ENCODE results near the gene KRT86. TPM values are rescaled to one million over a fixed set of nuclear protein-coding genes. Genes with fewer than 3 reads are reported as not detected.
"Not testable (repeated sequence)": the region's sequence is repeated elsewhere in the genome, so short reads cannot be mapped to it uniquely, and the experiment has no call there.

KRT86 gene
- polyA plus RNA-seq, 4 donors = 0.09 TPM; not detected in 3

DNA sequence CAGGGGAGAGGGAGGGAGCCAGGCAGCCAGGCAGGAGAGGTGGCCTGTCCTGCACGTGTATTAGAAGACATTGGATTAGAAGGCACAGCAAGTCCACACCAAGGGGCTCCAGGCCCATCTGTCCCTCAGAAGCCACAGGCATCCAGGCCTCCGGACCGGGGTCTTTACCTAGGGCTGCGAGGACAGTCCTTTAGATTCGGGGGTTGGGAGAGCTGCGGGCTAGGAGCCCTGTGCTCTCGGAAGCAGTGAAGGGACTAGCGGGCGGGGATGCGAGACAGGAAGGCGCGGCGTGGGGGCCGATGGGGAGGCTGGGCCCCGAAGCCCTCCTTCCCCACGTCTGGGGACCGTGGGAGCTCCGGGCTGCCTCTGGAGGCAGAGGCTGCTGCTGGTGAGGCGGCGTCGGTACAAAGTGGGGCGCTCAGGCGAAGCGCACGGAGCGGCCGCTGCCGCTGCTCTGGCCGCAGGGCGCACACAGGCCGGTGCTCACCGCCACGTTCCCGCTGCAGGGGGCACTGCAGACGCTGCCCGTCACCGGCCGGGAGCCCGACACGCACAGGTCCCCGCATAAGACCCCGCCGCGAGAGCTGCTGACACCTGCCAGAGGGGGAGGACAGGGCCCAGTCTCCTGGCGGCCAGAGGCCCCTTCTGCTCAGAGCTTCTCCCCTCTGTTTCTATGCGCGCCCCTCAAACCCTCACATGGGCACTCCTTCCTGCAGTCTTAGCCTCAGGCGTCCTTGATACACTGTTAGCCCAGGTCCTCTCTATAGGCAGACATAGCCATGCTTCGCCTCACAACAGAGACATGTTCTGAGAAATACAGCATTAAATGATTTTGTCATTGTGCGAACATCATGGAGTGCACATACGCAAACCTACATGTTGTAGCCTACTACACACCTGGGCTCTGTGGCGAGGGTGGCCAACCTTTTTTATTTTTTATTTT, 24.1 kb upstream of the KRT86 start:
- no peak for DNase-seq (ENCODE audit: low read depth in 4 of 4, low spot score in 3 of 4)

DNA sequence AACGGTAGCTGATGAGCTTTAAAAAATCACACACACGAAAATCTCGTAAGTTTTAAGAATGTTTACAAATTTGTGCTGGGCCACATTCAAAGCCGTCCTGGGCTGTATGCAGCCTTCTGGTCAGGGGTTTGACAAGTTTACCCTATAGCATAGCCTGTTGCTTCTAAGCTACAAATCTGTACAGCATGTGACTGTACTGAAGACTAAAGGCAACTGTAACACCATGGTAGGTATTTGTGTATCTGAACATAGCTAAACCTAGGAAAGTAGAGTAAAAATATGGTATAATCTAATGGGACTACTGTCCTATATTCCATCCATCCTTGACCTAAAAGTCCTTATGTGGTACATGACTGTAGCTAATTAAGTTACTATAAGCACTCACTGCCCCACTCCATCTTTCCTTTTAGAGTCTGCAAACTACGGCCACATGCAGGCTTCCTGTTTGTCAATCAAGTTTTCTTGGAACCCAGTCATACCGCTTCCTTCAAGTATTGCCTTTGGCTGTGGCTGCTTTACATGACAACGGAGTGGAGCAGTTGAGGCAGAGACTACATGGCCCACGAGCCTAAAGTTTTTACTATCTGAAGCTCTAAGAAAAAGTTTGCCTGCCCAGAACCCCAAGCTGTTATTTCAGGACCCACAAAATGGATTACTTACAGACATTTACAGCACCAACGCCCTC, 22.9 kb upstream of the KRT86 start:
- no peak for DNase-seq (ENCODE audit: low read depth in 4 of 4, low spot score in 3 of 4)

DNA sequence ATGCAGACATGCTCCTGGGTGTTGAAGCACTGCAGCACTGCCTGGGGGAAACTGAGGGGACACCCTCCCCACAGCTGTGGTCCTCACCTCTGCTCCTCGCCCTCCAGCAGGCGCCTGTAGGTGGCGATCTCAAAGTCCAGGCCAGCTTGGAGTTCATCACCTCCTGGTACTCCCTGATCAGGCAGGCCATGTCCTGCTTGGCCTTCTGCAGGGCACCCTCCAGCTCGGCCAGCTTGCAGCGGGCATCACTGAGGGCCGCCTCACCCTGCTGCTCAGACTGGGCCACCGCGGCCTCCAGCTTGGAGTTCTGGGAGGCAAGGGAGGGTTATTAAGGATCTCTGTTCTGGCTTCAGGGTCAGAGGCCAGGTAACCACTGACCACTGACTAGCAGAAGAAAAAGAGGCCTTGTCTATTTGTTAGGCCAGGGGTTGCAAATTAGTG, 22.2 kb upstream of the KRT86 start:
- not testable (repeated sequence) for DNase-seq (ENCODE audit: low read depth in 4 of 4, low spot score in 3 of 4)

DNA sequence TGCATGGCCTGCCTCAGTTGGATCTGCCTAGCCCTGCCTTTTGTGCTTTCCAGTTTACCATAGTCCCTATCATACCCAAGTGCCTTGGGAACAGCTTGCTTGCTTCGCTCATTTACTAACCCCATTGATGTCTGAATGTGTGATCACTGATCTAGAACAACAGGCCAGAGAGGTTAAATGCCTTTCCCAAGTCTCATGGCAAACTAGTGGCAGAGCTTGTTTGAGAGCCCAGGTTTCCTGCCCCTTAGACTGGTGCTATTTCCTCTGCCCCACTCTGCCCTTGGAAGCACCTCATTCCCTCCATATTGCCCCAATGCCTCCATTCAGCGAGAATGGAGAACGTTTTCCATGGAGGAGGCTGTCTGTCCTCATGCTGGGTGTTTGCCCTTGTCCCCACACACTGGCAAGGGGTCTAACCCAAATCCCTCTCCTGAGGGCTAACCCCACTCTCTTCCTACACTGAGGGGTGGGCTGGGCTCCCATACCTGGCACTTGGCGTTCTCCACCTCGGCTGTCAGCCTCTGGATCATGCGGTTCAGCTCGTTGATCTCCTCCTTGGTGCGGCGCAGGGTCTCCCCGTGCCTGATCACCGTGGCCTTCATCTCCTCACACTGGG, 21.6 kb upstream of the KRT86 start:
- DNase-seq (ENCODE audit: low read depth in 4 of 4, low spot score in 3 of 4) = no peak

DNA sequence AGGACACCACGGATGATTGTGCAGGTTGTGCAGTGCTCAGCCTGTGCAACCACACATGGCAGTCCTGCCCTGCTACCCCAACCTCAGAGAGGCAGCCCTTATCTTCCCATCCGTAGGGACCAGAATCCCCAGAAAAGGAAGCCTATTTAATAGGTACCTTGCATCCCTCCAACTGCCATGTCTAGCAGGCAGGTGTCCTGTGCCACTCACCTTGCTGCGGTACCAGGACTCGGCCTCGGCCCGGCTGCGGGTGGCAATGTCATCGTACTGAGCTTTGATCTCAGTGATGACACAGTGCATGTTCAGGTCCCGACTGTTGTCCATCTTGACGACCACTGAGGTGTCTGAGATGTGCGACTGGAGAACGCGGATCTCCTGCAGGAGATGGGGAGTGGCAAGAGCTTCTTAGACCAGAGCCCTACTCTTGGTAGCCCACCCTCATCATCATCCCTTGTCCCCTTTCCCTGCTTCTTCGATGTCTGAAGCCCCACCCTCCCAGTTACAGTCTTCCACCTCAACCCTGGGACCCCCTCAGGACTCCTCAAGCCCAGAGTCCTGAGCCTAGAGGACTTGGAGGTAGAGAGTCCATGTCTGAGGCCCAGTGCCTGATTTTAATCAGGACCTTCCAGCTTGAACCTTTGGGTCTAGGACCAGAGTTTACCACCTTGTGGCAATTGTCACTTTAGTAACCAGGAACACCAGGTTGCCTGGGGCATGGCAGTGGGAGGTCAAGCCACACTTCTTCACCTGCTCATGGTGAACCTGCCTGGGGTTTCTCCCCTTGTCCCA, 20.9 kb upstream of the KRT86 start:
- DNase-seq (ENCODE audit: low read depth in 4 of 4, low spot score in 3 of 4) = no peak

DNA sequence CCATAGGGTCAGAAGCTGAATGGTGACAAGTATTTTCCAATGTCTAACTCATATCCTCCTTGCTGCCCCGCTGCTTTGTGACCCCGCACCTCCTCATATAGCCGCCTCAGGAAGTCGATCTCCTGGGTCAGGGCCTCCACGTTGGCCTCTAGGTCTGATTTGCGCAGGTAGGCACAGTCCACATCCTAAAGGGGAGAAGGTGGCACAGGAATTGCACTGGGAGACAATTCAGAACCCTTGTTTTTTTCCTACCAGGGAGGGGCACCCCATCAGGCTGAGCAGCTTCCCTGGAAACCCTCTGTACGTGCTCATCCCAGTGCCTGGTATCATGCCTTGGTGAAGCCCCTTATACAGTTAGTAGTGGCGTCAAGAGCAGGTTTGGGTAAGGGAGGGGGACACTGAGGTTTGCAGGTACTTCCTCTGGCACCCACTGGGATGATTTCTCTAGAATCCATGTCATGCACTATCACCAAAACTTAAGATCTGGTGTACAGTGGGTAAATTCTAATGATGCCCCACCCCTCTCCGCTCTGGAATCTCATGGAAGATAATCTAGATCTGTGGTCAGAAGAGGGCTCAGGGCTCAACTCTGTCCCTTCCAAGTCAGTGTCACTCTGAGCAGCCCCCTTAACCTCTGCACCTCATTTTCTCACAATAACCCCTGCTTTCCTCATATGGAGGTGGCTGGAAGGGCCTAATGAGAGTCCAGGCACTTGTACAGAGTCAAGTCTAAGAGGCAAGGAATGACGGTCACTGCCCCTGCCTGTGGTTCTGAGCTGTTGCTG, 20.1 kb upstream of the KRT86 start:
- no peak for DNase-seq (ENCODE audit: low read depth in 4 of 4, low spot score in 3 of 4)

DNA sequence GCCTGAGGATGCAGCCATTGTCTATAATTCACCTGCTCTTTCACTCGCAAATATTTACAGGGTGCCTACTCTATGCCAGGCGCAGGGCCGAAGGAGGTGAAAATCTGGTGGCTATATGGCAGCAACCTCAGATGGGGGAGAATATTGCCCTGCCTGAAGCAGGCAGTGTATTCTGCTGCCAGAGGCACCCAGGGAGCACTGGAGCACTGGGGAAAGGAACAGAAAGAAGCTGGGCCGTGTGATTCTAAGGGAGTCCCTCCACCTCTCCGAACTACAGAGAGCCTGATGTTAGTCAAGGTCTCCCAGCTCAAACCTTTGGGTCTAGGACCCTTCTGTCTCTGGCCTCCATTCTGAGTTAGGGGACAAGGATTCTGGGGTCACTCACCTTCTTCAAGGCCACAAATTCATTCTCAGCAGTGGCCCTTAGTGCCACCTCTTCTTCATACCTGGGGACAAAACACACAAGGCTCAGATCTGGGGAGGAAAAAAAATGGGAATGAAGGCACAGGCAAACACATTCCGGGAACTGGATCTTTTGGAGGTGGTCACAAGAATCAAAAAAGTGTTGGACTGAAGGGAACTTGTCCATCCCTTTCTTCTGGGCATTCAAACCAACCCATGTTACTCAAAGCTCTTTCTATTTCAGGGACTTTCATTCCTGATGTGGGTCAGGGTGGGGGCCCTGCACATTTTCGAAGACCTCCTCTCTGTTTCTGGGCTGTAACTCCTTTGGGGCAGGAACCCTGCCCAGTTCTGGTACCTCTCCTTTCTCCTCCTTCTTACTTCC, 19.3 kb upstream of the KRT86 start:
- no peak for DNase-seq (ENCODE audit: low read depth in 4 of 4, low spot score in 3 of 4)

DNA sequence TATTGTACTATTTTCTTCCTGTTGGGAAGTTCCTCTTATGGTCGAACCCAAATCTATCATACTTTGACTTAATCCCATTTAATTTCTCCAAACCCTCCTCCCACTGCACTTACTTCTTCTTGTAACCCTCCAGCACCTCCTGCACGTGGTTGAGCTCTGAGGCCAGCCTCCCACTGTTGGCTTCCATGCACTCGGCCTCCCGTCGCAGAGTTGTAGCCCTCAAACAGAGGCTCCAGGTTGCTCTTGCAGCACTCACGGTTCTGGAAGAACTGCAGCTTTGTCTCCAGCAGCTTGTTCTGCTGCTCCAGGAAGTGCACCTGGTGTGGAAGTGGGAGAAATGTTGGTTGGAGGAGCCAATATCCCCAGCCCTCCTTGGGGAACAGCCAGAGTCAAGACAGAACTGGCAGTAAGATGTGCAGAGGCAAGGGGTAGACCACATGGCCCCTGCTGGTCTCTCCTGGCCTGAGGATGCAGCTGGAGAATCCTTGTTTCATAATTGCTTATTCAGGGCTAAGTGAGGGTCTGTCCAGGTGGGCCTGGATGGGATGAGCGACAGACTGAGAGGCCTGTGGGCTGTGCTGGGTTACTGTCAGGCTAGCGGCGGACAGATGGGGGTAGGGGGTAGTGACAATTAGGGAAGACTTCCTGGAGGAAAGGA, 18.4 kb upstream of the KRT86 start:
- no peak for DNase-seq (ENCODE audit: low read depth in 4 of 4, low spot score in 3 of 4)

DNA sequence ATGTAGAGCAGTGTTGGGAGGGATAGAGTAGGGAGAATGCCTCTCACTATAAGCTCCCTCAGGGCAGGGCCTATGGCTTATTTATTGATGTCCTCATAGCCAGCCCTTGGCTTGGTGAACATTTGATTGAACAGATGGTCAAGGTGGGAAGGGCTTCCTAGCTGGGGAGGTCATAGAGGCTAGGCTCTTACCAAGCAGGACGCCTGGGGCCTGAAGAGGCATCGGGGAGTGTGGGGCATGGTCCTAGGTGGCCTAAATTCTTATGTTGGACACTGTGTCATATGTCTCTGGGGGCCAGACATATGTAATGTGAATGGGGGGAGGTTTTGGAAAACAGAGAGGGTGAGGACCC, 17.9 kb upstream of the KRT86 start:
- DNase-seq (ENCODE audit: low read depth in 4 of 4, low spot score in 3 of 4) = no peak

DNA sequence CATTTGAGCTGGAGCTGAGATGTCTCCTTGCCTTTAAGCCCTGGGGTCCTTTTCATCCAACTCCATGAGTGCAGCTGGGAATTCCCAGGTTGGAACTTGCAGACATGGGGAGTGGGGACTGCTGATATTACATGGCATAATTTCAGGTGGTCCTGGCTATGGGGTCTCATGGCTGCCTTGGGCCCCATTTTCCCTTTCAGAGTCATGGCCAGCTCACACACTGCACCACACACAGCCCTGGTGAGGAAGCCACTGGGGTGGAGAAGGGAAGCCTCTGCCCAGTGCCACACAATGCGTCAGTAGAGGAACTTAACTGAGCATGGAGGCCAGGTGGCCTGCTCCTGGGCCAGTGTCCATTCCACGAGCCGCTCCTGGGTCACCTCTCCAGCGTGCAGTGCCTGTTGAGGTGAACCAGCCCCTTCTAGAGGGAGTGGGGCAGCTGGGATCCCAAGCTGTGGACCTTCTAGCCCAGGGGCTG, 17.3 kb upstream of the KRT86 start:
- DNase-seq (ENCODE audit: low read depth in 4 of 4, low spot score in 3 of 4) = no peak

DNA sequence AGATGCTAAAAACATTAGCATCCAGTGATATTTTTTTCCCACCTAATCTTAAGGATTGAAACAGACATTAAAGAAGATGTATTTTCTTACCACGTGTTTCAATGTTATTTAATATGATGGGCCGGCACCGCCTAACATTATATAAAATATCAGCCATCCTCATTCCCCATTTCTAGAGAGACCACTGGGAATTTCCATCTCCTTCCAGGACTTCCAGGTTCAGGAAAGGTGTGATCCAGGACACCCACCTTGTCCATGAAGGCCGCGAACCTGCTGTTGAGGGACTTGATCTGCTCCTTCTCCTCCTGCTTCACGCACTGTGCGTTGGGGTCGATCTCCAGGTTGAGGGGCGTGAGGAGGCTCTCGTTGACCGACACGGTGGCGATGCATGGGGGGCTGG, 16.5 kb upstream of the KRT86 start:
- not testable (repeated sequence) for DNase-seq (ENCODE audit: low read depth in 4 of 4, low spot score in 3 of 4)

DNA sequence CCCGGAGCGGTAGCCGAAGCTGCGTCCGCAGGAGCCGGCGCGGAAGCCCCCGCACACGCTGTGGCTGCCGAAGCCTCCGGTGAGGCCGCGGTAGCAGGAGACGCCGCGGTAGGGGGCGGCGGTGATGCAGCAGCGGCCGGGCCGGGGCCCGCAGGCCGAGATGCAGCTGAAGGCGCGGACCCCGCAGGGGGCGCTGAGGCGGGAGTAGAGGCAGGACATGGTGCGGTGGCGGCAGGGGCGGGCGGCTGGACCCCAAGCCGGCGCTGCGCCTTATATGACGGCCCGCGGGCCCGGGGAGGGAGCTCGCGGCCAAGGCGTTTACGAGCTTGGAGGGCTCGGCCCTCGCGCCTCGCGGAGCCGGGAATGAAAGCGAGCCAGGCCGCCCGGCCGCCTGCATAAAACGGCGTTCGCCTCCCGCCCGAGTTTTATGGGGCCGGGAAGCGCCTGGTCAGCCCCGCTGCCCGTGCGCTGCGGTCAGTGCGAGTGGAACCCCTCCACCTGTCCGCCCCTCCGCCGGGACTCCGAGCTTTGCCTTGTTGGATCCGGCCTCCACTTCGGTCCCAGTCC, 16.0 kb upstream of the KRT86 start:
- no peak for DNase-seq (ENCODE audit: low read depth in 4 of 4, low spot score in 3 of 4)

DNA sequence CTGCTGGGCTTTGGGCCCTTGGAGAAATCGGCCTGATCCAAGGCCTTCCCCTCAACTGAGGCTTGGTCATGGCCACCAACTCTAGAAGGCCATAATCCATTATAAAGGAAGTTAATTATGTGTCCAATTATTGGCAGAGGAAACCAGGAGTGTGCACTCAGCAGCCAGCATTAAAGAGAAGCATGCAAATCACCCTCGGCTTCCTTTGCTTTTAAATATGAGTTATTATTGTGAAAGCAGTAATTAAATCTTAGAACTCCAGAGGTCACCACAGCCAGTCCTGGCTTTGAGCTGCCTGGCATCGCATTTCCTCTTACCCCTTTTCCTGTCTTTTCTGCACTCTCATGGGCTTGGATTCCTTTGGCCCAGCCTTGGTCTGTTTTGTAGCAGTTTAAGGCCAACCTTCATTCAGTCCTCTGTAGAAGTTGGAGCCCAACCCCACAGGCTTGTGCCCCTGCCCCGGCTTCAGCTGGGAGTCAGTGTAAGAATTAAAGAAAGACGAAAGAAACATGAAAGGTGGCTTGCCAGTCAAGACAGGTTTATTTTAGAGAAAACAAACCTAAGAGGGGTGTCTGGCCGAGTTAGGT, 14.7 kb upstream of the KRT86 start:
- no peak for DNase-seq (ENCODE audit: low read depth in 4 of 4, low spot score in 3 of 4)

DNA sequence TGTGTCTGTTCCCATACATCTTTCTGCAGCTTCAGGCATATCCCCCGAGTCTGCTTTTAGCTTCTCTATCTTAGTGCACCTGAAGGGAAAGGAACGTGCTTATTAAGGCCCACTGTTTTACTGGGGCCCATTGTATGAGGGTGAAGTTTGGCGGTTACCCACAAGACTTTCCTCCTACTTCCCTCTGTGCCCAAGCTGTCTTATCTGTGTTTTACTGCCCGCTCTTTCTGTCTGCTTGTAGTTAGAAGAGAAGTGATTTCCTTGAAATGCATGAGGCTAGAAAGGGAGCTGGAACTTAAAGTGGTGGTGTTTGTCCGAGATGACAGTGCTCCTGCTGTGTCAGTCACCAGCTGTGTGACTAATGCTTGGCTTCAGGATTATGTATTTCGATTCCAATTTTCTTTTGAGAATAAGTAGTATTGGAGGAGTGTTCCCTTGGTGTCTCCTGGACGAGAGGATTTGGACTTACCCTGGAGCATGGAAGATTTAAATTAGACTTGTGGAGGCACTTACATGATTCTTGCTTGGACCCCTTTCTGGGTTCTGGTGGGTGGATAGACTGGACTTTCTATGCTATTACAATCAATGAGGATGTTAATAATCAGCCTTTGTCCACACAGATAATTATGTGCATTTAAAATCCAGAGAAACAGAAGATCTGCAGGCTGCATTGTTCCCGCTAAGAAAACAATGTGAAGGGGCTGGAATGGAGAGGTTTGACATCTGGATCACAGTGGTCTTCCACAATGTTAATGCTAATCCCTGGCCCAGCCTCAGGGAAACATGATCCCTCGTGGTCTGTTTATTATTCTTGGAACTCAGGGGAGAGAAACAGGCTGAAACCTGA, 13.9 kb upstream of the KRT86 start:
- no peak for DNase-seq (ENCODE audit: low read depth in 4 of 4, low spot score in 3 of 4)

DNA sequence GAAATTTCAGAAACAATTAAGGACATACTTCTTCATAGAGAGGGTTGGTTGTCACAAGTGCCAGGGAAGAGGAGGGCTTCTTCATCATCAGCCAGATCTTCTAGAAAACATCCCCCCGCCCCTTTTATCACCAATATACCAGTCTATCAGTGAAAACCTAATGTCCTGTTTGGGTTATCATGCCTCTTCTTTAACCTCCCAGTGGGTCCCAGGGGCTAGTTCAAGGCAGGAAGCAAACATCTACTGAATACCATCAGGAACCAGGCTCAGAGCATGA, 13.3 kb upstream of the KRT86 start:
- no peak for DNase-seq (ENCODE audit: low read depth in 4 of 4, low spot score in 3 of 4)

DNA sequence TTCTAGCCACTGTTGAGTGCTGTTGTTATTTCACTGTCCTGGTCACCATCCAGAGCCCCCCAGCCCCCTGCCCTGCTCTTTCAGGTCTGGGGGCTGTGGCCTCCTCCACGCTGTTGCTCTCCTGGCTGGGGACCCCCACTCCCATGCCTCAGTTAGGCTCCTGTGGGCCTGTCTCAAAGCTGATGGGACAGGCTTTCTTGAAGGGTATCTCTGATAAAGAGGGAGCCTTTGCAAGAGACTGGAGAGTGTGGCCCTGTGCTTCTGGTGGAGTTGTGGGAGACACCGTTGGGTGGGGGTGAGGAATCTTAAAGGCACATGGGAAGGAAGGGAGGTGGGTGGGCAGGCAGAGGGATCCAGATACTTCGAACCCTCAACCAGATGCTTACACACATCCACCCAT, 12.2 kb upstream of the KRT86 start:
- no peak for DNase-seq (ENCODE audit: low read depth in 4 of 4, low spot score in 3 of 4)

DNA sequence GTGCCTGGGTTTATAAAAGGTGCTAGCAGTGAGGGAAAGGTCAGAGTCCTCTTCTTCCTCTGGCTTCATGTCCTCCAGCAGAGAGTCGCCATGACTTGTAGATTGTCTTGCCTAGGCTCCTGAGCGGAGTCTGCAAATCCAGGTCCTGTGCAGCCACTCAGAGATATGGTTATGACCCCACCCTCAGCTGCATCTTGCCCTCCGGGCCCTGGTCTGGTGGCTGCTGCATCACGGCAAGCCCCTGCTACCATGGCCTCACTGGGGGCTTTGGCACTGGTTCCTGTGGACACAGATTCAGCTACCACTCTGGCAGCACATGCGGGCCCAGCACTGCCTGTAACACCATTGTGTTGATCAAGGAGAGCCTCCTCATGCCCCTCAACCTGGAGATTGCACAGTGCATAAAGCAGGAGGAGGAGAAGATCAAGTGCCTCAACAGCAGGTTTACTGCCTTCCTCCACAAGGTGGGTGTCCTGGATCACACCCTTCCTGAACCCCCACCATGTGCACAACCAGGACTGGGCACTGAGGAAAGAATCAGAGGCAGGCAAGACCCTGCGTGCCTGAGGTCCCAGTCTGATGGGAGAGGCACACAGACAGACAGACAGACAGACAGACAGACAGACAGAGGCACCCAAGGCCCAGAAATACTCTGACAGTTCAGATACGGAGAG, 10.5 kb upstream of the KRT86 start:
- DNase-seq (ENCODE audit: low read depth in 4 of 4, low spot score in 3 of 4) = no peak
